A549 (cell line): ENCODE measurements around the gene CTCFL. TPM values are rescaled to one million over a fixed set of nuclear protein-coding genes. Genes with fewer than 3 reads are reported as not detected.
"Not testable (repeated sequence)": the region's sequence is repeated elsewhere in the genome, so short reads cannot be mapped to it uniquely, and the experiment has no call there.

Experiments
- ATAC-seq, 2 experiments: fragments of 200-7000 bp in 1 of 2; fragments of >200 bp in 1 of 2; cut with Nextera tagmentation in 1 of 2; cut with Tn5 transposase in 1 of 2; 3 replicates each; pipeline versions ENCODE4 v1.8.0 to v1.9.1; 2018 to 2020; ENCODE audit warnings: mild to moderate bottlenecking in 1 of 2, moderate library complexity in 1 of 2
- CTCF ChIA-PET: fragments of 300-600 bp; sonication (Branson Sonifier 250); formaldehyde crosslinking; extraction: SDS; loops from one replicate; lab custom pipeline; 2021; ENCODE audit warnings: antibody characterized with exemption, inconsistent platforms; lab: Yijun Ruan, JAX
- POLR2A ChIA-PET: fragments of 350-600 bp; formaldehyde crosslinking; extraction: SDS; loops from one replicate; lab custom pipeline; 2021; ENCODE audit warnings: antibody characterized with exemption, inconsistent platforms; lab: Yijun Ruan, JAX
- DNase-seq, 2 experiments: peaks; one replicate each; pipeline versions ENCODE4 v3.0.0 to v3.0.0-alpha.2; 2011 to 2016; ENCODE audit warnings: low read depth in 1 of 2, low spot score in 1 of 2
- FAIRE-seq: peaks from 2 replicates; lab custom pipeline; 2011; peaks lifted over from hg19 to GRCh38; lab: Jason Lieb, UNC
- H3K27ac ChIP-seq, 2 experiments: fragments of >200 bp; sonication (Bioruptor Twin); formaldehyde crosslinking; 3 replicates each; pipeline ENCODE4 v1.5.1; 2016 to 2017
- H3K4me1 ChIP-seq: fragments of >200 bp; sonication (Bioruptor Twin); formaldehyde crosslinking; 3 replicates; pipeline ENCODE4 v1.6.1; 2016
- H3K4me2 ChIP-seq: fragments of >200 bp; sonication (Bioruptor Twin); formaldehyde crosslinking; 3 replicates; pipeline ENCODE4 v1.6.1; 2016
- H3K4me3 ChIP-seq: fragments of >200 bp; sonication (Bioruptor Twin); formaldehyde crosslinking; 3 replicates; pipeline ENCODE4 v1.5.1; 2016
- H3K9me3 ChIP-seq: fragments of >200 bp; sonication (Bioruptor Twin); formaldehyde crosslinking; 3 replicates; pipeline ENCODE4 v1.6.1; 2016
- BCL3 ChIP-seq: fragments of >200 bp; sonication (Bioruptor Twin); formaldehyde crosslinking; IDR thresholded peaks from 3 replicates; pipeline ENCODE4 v1.6.1; 2016
- BHLHE40 ChIP-seq: IDR thresholded peaks from 2 replicates; pipeline ENCODE4 v1.6.1; 2012; ENCODE audit warnings: low read depth, low read length, inconsistent platforms
- E2F6 ChIP-seq: IDR thresholded peaks from 2 replicates; pipeline ENCODE4 v1.6.1; 2012; ENCODE audit warnings: low read depth, borderline replicate concordance
- EHF ChIP-seq: fragments of 250-450 bp; sonication (Bioruptor Pico); IDR thresholded peaks from 2 replicates; pipeline ENCODE4 v1.5.0; 2020; ENCODE audit warnings: mild to moderate bottlenecking
- FOSL2 ChIP-seq, 2 experiments: fragments of 450-650 bp in 1 of 2; fragments of >200 bp in 1 of 2; sonication (Bioruptor Twin) in 1 of 2; formaldehyde crosslinking; IDR thresholded peaks; 2 replicates each; pipeline versions ENCODE4 v1.5.0 to v1.6.1; 2016 to 2020; ENCODE audit warnings: mild to moderate bottlenecking in 1 of 2, moderate library complexity in 1 of 2
- HEYL ChIP-seq: fragments of 250-450 bp; sonication (Bioruptor Pico); IDR thresholded peaks from 2 replicates; pipeline ENCODE4 v1.8.0; 2021; ENCODE audit warnings: mild to moderate bottlenecking, moderate library complexity
- HMGXB4 ChIP-seq: fragments of 250-450 bp; sonication (Bioruptor Pico); IDR thresholded peaks from 2 replicates; pipeline ENCODE4 v1.5.0; 2021; ENCODE audit warnings: mild to moderate bottlenecking, moderate library complexity, borderline replicate concordance
- JUN ChIP-seq, 2 experiments: fragments of >200 bp; sonication (Bioruptor Twin); formaldehyde crosslinking; IDR thresholded peaks; 2 replicates in 1 of 2; 3 replicates in 1 of 2; pipeline ENCODE4 v1.6.1; 2016 to 2017
- NFE2L2 ChIP-seq: fragments of 150-350 bp; conservative IDR thresholded peaks from 2 replicates; pipeline ENCODE4 v1.6.1; 2014; ENCODE audit warnings: low read length
- PBX3 ChIP-seq: IDR thresholded peaks from 2 replicates; pipeline ENCODE4 v1.6.1; 2012
- PHF8 ChIP-seq: fragments of 200-600 bp; sonication (generic); IDR thresholded peaks from 2 replicates; pipeline ENCODE4 v1.6.1; 2016; ENCODE audit warnings: low read depth, mild to moderate bottlenecking, antibody characterized with exemption, moderate library complexity, borderline replicate concordance
- POLR2AphosphoS2 ChIP-seq: conservative IDR thresholded peaks from 2 replicates; pipeline ENCODE4 v1.6.1; 2012; ENCODE audit warnings: low read length, improper control_type of control experiment, inconsistent platforms
- TP53 ChIP-seq: fragments of 250-450 bp; sonication (Bioruptor Pico); IDR thresholded peaks from 2 replicates; pipeline ENCODE4 v1.5.0; 2021; ENCODE audit warnings: mild to moderate bottlenecking, moderate library complexity
- ZFP36 ChIP-seq: fragments of 450-650 bp; IDR thresholded peaks from 2 replicates; pipeline ENCODE4 v1.6.1; 2014; ENCODE audit warnings: borderline replicate concordance; ENCODE audit not compliant: partially characterized antibody
- ZNF302 ChIP-seq: fragments of 250-450 bp; sonication (Bioruptor Pico); IDR thresholded peaks from 2 replicates; pipeline ENCODE4 v1.9.0; 2021; ENCODE audit warnings: inconsistent platforms, mild to moderate bottlenecking, moderate library complexity
- WGBS: methylation state at CpG from one replicate; pipeline ENCODE4 v1.1.6; 2017; ENCODE audit errors: missing lambda C conversion rate; 5-methylcytosine and 5-hydroxymethylcytosine counted together
- polyA plus RNA-seq, 4 experiments: library from polyadenylated mRNA; depleted of rRNA in 3 of 4; stranded (reverse); fragments of >200 nt; fragmentation: RNase III in 1 of 4; extraction: RNeasy Plus Mini Kit Qiagen cat#74134 plus additional on column Dnase treatment in 1 of 4; gene quantifications; 2 replicates in 3 of 4; 3 replicates in 1 of 4; pipeline ENCODE4 v1.2.3, GENCODE V29; 2011 to 2017

The CTCFL gene
- polyA plus RNA-seq, 2 of the 4 experiments (the other 2 are of a cell fraction) = 0.03 TPM

GRCh38 chr20:57491373-57491772 is 33.6 kb downstream of the CTCFL start (continued):
- TF ChIP-seq BCL3 (no peak), BHLHE40 (no peak)

- CTCF ChIA-PET = interaction anchor here (0.6 kb wide), 1 partner anchor 223 kb away, joined by 3 read pairs; no protein-coding TSS in a partner anchor
- H3K4me3 ChIP-seq, ATAC-seq, DNase-seq, POLR2A ChIA-PET, H3K4me2 ChIP-seq, H3K9me3 ChIP-seq, H3K4me1 ChIP-seq, H3K27ac ChIP-seq, FAIRE-seq: not testable (repeated sequence)
- WGBS = 79% methylated on average over 5 of the region's 5 CpGs
Measured at GRCh38 chr20:57488277-57488676, 36.7 kb downstream of the CTCFL start.

GRCh38 chr20:57485770-57486169 is 39.2 kb downstream of the CTCFL start:
- FAIRE-seq (no peak), DNase-seq (no peak), ATAC-seq (no peak)
- TF ChIP-seq BCL3 = no peak
- no peak for TF ChIP-seq PHF8
- TF ChIP-seq JUN (IDR thresholded peaks at IDR 0.05) = no peak
- TF ChIP-seq ZFP36 = no peak
- TF ChIP-seq PBX3 = no peak
- no peak for TF ChIP-seq HMGXB4
- TF ChIP-seq EHF (CRISPR knock-in tag) = no peak
- no peak for TF ChIP-seq HEYL
- TF ChIP-seq TP53 (CRISPR knock-in tag) = no peak
- no peak for TF ChIP-seq ZNF302 (CRISPR knock-in tag)
- TF ChIP-seq E2F6 = no peak
- TF ChIP-seq POLR2AphosphoS2 = no peak
- no peak for TF ChIP-seq NFE2L2
- TF ChIP-seq FOSL2 (IDR thresholded peaks at IDR 0.05) = no peak
- TF ChIP-seq FOSL2 (CRISPR knock-in tag; IDR thresholded peaks at IDR 0.05) = no peak
- Histone ChIP-seq H3K27ac (no peak overlapping the region), H3K4me1 (no peaks in the 10 kb centered on the region), H3K4me3 (no peak overlapping the region), H3K9me3 (no peaks in the 10 kb centered on the region), H3K4me2 (no peak overlapping the region)
- 68% methylated on average over 1 of the region's 1 CpG for WGBS
- ChIA-PET POLR2A (no interaction called here), CTCF (interaction anchor here (0.7 to 1.3 kb wide), 3 partner anchors 10 to 104 kb away, joined by 3 to 5 read pairs (median 3); no protein-coding TSS in a partner anchor)
